Keratinocyte (primary cell): Measurements from ENCODE around the gene DCHS2.

Source experiments
- CTCF ChIP-seq, 3 experiments: IDR thresholded peaks in 1 of 3; conservative IDR thresholded peaks in 1 of 3; optimal IDR thresholded peaks in 1 of 3; 2 replicates in 2 of 3; 3 replicates in 1 of 3; pipeline versions ENCODE3 to v1.5.1; 2011; ENCODE audit warnings: low read length in 3 of 3, mild to moderate bottlenecking in 3 of 3, moderate library complexity in 2 of 3, control low read depth in 1 of 3, inconsistent platforms in 1 of 3; ENCODE audit not compliant: insufficient read depth in 2 of 3; ENCODE audit errors: extremely low read depth in 1 of 3
- EZH2 ChIP-seq: IDR thresholded peaks from one replicate; pipeline ENCODE4 v1.6.1; 2012; ENCODE audit warnings: inconsistent platforms, mild to moderate bottlenecking, low read length, moderate library complexity

- TF ChIP-seq CTCF (optimal IDR thresholded peaks at IDR 0.05 in 1 of 3, IDR thresholded peaks at IDR 0.05 in 1 of 3, conservative IDR thresholded peaks at IDR 0.05 in 1 of 3; ENCODE audit: extremely low read depth in 1 of 3, insufficient read depth in 2 of 3, low read length in 3 of 3), result no peak
- TF ChIP-seq EZH2, result no peak
These were observed 198.2 kb downstream of the DCHS2 start for GRCh38 chr4:154293427-154293826.
